ENCODE results near the gene CEACAM1. TPM values are rescaled to one million over a fixed set of nuclear protein-coding genes. Genes with fewer than 3 reads are reported as not detected.

Gene CEACAM1
- total RNA-seq, 4 donors from 2014 or later = 0.22 to 6.0 (median 2.1) TPM

GRCh38 chr19:42554046-42554575 is 25.8 kb upstream of the CEACAM1 start:
- TF ChIP-seq CTCF (IDR thresholded peaks at IDR 0.05; ENCODE audit: low read depth) = no peak

- TF ChIP-seq CTCF (IDR thresholded peaks at IDR 0.05; ENCODE audit: low read depth) = no peak
Measured at GRCh38 chr19:42553292-42554045, 25.2 kb upstream of the CEACAM1 start.

GRCh38 chr19:42552086-42553065 is 24.1 kb upstream of the CEACAM1 start:
- TF ChIP-seq CTCF (IDR thresholded peaks at IDR 0.05; ENCODE audit: low read depth) = no peak

GRCh38 chr19:42548552-42548951 is 20.3 kb upstream of the CEACAM1 start:
- no peak for TF ChIP-seq CTCF (IDR thresholded peaks at IDR 0.05; ENCODE audit: low read depth)

GRCh38 chr19:42547929-42548328 is 19.6 kb upstream of the CEACAM1 start:
- no peak for TF ChIP-seq CTCF (IDR thresholded peaks at IDR 0.05; ENCODE audit: low read depth)

GRCh38 chr19:42546831-42547500 is 18.7 kb upstream of the CEACAM1 start:
- TF ChIP-seq CTCF (IDR thresholded peaks at IDR 0.05; ENCODE audit: low read depth) = no peak

All from subcutaneous adipose tissue (tissue), 4 donors.